ENCODE data around the gene TYRP1.

DNA sequence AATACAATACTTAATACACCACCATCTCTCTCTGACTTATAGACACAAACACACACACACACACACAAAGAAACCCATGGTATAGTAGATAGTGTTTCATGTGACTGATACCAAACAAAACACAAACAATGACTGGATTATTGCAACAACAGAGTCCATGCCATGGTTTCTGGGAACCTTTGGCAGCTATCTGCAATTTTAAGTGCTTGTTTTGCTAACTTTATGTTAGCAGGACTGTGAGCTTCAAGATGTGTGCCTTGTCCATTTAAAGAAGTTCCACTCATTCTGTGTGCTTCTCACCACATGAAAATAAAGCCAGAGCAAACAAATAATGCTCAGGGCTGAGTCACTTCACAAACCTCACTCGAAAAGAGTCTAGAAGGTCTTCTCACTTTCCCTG, 66.6 kb downstream of the TYRP1 start:
- TF ChIP-seq, protein P1, sequence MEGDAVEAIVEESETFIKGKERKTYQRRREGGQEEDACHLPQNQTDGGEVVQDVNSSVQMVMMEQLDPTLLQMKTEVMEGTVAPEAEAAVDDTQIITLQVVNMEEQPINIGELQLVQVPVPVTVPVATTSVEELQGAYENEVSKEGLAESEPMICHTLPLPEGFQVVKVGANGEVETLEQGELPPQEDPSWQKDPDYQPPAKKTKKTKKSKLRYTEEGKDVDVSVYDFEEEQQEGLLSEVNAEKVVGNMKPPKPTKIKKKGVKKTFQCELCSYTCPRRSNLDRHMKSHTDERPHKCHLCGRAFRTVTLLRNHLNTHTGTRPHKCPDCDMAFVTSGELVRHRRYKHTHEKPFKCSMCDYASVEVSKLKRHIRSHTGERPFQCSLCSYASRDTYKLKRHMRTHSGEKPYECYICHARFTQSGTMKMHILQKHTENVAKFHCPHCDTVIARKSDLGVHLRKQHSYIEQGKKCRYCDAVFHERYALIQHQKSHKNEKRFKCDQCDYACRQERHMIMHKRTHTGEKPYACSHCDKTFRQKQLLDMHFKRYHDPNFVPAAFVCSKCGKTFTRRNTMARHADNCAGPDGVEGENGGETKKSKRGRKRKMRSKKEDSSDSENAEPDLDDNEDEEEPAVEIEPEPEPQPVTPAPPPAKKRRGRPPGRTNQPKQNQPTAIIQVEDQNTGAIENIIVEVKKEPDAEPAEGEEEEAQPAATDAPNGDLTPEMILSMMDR (IDR thresholded peaks at IDR 0.05) = no peak
- TF ChIP-seq EP300 (IDR thresholded peaks at IDR 0.05) (no peak), POLR2A (IDR thresholded peaks at IDR 0.05; ENCODE audit: low read depth) (no peak), POLR2AphosphoS5 (IDR thresholded peaks at IDR 0.05) (no peak)
